Coronary artery (tissue), 2 donors: ENCODE results near the gene PRRG2.

ENCODE experiments used
- DNase-seq: peaks from one replicate; pipeline ENCODE4 v3.0.0-alpha.2; 2017; ENCODE audit warnings: low spot score
- H3K27ac ChIP-seq, 2 donors: fragments of 200-600 bp; sonication (generic); one replicate each; pipeline ENCODE4 v1.5.1; 2016 to 2019
- H3K4me3 ChIP-seq: fragments of 200-600 bp; sonication (generic); 2 replicates; pipeline ENCODE4 v1.5.1; 2016; ENCODE audit warnings: mild to moderate bottlenecking, moderate library complexity
- CTCF ChIP-seq: fragments of 200-600 bp; sonication (generic); IDR thresholded peaks from one replicate; pipeline ENCODE4 v1.5.1; 2019; ENCODE audit warnings: antibody characterized with exemption

PRRG2 gene

GRCh38 chr19:49567861-49568441 lies 13.2 kb upstream of the PRRG2 start:
- no peak for DNase-seq
- Histone ChIP-seq H3K4me3 (no peak overlapping the region), H3K27ac (no peak overlapping the region)
- no peak for TF ChIP-seq CTCF

- no peak overlapping the region for H3K4me3 ChIP-seq
- peak; percentile 98 for TF ChIP-seq CTCF
- DNase-seq, result no peak
- no peak overlapping the region for H3K27ac ChIP-seq
Measured at GRCh38 chr19:49570138-49570856, 10.8 kb upstream of the PRRG2 start.

- H3K4me3 ChIP-seq, result no peak overlapping the region
- TF ChIP-seq CTCF, result no peak
- no peak overlapping the region for H3K27ac ChIP-seq
- DNase-seq, result no peak
Measured at GRCh38 chr19:49570997-49571676, 10.0 kb upstream of the PRRG2 start.

GRCh38 chr19:49573009-49573408 lies 8.1 kb upstream of the PRRG2 start:
- no peak for DNase-seq
- H3K4me3 ChIP-seq, result no peak overlapping the region
- no peak overlapping the region for H3K27ac ChIP-seq
- TF ChIP-seq CTCF, result no peak

GRCh38 chr19:49573425-49573824 lies 7.7 kb upstream of the PRRG2 start:
- Histone ChIP-seq H3K27ac (no peak overlapping the region), H3K4me3 (no peak overlapping the region)
- DNase-seq, result no peak
- TF ChIP-seq CTCF, result no peak

GRCh38 chr19:49574206-49574755 lies 6.8 kb upstream of the PRRG2 start:
- Histone ChIP-seq H3K4me3 (no peak overlapping the region), H3K27ac (no peak overlapping the region)
- no peak for TF ChIP-seq CTCF
- no peak for DNase-seq
